Thyroid gland (tissue), 4 donors: ENCODE data around the gene ATP6AP1. TPM values are rescaled to one million over a fixed set of nuclear protein-coding genes. Genes with fewer than 3 reads are reported as not detected.

Experiments used
- DNase-seq, 2 donors: peaks; one replicate each; pipeline ENCODE4 v3.0.0-alpha.2; 2019
- H3K27ac ChIP-seq, 3 donors: fragments of 200-600 bp; sonication (generic); 1 replicate in 2 of 3; 2 replicates in 1 of 3; pipeline ENCODE4 v1.5.1; 2016 to 2019; ENCODE audit warnings: mild to moderate bottlenecking in 1 of 3, moderate library complexity in 1 of 3
- H3K27me3 ChIP-seq: fragments of 200-600 bp; sonication (generic); one replicate; pipeline ENCODE4 v1.5.1; 2019
- H3K36me3 ChIP-seq, 2 donors: fragments of 200-600 bp; sonication (generic); one replicate each; pipeline ENCODE4 v1.5.1; 2016 to 2019
- H3K4me1 ChIP-seq, 2 donors: fragments of 200-600 bp; sonication (generic); one replicate each; pipeline ENCODE4 v1.5.1; 2017 to 2019
- H3K4me3 ChIP-seq, 3 donors: fragments of 200-600 bp; sonication (generic); replicated peaks in 1 of 3; 1 replicate in 2 of 3; 2 replicates in 1 of 3; pipeline ENCODE4 v1.5.1; 2016; ENCODE audit warnings: mild to moderate bottlenecking in 1 of 3
- H3K9me3 ChIP-seq: fragments of 200-600 bp; sonication (generic); one replicate; pipeline ENCODE4 v1.5.1; 2017
- POLR2A ChIP-seq, 2 donors: fragments of 450-650 bp; IDR thresholded peaks; one replicate each; pipeline ENCODE4 v1.6.1; 2017; ENCODE audit warnings: antibody characterized with exemption in 2 of 2, mild to moderate bottlenecking in 2 of 2, moderate library complexity in 1 of 2
- WGBS, 2 donors: methylation state at CpG; one replicate each; pipeline ENCODE4 v1.1.5; 2017; 5-methylcytosine and 5-hydroxymethylcytosine counted together
- intact Hi-C: fragments of 100-400 bp; cut with DNase I; formaldehyde crosslinking; loops from one replicate; pipeline ENCODE4 v1.15.1; 2023
- total RNA-seq, 4 donors: library from RNA; depleted of rRNA; stranded (reverse); fragments of >200 nt; gene quantifications; one replicate each; pipeline ENCODE4 v1.2.3, GENCODE V29; 2016
- TF ChIP-seq, protein P1 (sequence below), 6 experiments: fragments of 200-600 bp in 3 of 6; fragments of 450-650 bp in 3 of 6; sonication (generic) in 3 of 6; IDR thresholded peaks; one replicate each; pipeline ENCODE4 v1.5.1; 2016 to 2019; ENCODE audit warnings: antibody characterized with exemption in 6 of 6, mild to moderate bottlenecking in 2 of 6, inconsistent platforms in 1 of 6, moderate library complexity in 1 of 6

ATP6AP1 gene
- total RNA-seq, 4 donors from 2014 or later = 69.0 to 172 (median 84.4) TPM

DNA sequence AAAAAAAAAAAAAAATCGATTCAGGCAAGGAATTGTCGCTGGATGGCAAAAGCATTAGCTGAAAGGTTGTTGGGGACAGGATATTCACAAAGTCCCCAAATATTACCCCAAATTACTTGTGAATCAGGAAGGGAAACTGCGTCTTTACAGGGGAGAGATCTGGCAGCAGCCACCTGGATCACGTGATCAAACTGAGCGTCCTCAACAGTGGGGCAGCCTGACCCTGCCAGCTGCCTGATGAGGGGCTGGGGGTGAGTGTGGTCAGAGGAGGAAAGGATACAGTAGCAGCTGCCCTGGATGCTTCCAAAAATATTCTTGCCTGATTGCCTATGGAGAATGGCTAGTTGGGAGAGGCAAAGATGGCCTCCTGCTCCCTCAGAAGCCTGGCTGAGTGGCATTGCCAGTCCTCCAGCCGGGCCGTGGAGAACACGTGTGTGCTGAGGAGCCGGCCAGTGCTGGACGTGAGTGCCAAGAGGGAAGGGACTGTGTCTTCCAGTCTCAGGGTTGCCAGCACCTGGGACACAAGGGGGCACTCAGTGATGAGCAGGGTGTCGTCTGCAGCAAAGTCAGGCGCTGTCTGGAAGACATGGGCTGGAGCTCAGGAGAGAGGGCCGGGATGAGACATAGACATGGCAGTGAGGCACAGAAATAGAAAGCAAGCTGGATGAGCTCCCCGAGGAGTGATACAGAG, 53.6 kb downstream of the ATP6AP1 start:
- 62 to 77% methylated on average over 13 to 14 of the region's 14 CpGs for WGBS, 2 donors
- no peak for TF ChIP-seq POLR2A (IDR thresholded peaks at IDR 0.05)
- TF ChIP-seq, protein P1, sequence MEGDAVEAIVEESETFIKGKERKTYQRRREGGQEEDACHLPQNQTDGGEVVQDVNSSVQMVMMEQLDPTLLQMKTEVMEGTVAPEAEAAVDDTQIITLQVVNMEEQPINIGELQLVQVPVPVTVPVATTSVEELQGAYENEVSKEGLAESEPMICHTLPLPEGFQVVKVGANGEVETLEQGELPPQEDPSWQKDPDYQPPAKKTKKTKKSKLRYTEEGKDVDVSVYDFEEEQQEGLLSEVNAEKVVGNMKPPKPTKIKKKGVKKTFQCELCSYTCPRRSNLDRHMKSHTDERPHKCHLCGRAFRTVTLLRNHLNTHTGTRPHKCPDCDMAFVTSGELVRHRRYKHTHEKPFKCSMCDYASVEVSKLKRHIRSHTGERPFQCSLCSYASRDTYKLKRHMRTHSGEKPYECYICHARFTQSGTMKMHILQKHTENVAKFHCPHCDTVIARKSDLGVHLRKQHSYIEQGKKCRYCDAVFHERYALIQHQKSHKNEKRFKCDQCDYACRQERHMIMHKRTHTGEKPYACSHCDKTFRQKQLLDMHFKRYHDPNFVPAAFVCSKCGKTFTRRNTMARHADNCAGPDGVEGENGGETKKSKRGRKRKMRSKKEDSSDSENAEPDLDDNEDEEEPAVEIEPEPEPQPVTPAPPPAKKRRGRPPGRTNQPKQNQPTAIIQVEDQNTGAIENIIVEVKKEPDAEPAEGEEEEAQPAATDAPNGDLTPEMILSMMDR (IDR thresholded peaks at IDR 0.05) = no peak
- intact Hi-C loops = no loop called here
- Histone ChIP-seq H3K27me3 (no peaks in the 10 kb centered on the region), H3K4me3 (no peak overlapping the region), H3K9me3 (no peaks in the 10 kb centered on the region), H3K4me1 (peaks cover 0 to 13% of the 10 kb centered on the region in 2 donors), H3K36me3 (no peaks in the 10 kb centered on the region), H3K27ac (no peak overlapping the region)
- peak in 1 of 2 donors; percentile 31 for DNase-seq

DNA sequence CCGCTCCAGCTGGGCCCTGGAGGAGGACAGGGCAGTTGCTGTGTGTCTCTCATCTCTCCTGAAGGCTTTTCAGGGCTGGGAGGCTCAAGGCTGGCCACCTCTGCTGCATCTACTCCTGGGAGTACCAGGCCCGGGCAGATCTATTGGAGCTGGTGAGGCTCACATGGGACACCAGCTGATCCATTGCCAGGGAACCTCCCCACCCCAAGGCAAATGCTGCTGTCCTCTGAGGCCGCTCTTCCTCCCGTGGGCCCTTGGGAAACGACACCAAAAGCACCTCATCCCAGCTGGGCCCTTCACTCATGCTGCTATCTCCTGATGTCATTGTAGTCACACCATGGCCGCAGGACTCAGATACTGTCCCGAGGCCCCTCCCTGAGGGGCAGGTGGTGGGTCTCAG, 54.3 kb downstream of the ATP6AP1 start:
- intact Hi-C loops = no loop called here
- Histone ChIP-seq H3K27ac (no peak overlapping the region), H3K27me3 (no peaks in the 10 kb centered on the region), H3K4me1 (peaks cover 0 to 13% of the 10 kb centered on the region in 2 donors), H3K4me3 (no peak overlapping the region), H3K9me3 (no peaks in the 10 kb centered on the region), H3K36me3 (no peaks in the 10 kb centered on the region)
- 100% methylated on average over 1 of the region's 7 CpGs; no CpG with 5 or more reads in 1 of the 2 donors for WGBS, 2 donors
- TF ChIP-seq POLR2A (IDR thresholded peaks at IDR 0.05) = no peak
- TF ChIP-seq, protein P1 (IDR thresholded peaks at IDR 0.05) = no peak
- no peak for DNase-seq

DNA sequence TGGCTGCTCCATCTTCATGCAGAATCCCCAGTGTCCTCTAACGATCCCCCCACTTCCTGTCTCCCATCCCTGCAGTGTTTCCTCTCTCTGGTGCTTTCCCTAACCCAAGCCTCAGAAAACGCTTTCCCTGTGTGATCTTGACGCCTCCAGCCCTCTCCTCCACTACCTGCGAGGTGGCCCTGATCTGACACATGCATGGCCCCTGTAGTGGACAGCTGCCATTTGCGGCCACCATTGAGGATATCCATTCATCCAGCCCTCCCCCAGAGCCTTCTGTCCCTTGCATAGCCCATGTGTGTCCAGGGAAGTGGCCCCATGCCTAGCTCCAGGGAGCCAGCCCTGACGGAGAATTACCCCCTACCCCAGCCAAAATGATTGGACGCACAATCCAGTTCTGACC, 54.8 kb downstream of the ATP6AP1 start:
- Histone ChIP-seq H3K36me3 (no peaks in the 10 kb centered on the region), H3K27ac (no peak overlapping the region), H3K27me3 (no peaks in the 10 kb centered on the region), H3K4me3 (no peak overlapping the region), H3K4me1 (peaks cover 0 to 13% of the 10 kb centered on the region in 2 donors), H3K9me3 (no peaks in the 10 kb centered on the region)
- WGBS, 2 donors = 73 to 83% methylated on average over 5 to 7 of the region's 7 CpGs
- intact Hi-C loops = no loop called here
- no peak for TF ChIP-seq POLR2A (IDR thresholded peaks at IDR 0.05)
- TF ChIP-seq, protein P1 (IDR thresholded peaks at IDR 0.05) = no peak
- DNase-seq = no peak

DNA sequence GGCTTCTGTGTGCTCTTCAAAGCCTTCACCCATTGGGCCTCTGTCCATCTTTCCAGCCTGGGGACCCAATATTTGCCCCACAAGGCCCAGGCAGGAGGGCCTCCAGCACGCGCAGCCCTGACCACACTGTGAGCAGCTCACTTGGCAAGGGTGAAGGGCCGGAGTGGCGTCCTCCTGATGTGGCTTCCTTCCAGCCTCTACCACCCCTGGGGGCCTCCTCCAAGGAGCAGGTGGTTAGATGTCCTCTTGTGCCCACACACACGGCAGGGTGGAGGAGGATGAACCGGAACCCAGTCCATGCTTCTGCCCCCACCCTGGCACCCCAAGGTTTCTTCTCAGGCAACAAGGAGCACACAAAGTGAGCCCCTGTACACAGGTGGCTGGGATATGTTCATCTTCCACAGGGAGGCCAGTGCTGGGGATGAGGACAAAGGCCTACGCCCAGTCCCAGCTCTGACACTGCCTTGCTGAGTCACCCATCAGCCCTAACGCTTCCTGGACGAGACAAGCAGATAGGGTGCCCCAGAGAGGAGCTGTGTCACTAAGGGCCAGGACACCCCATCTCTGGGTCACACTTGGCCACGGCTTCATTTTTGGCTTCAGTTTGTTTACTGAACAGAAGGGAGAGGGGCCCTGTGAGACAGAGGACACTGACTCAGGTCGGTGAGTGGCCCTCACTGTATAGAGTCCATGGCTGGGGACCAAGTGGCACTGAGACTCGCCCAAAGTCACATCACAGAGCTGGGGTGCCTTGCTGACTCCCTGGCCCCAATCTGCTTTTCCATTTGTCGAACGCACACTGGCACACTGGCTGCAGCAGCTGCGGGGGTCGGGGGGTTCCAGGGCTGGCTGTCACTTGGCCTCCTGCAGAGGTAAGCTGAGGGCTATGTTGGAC, 56.0 kb downstream of the ATP6AP1 start:
- H3K9me3 ChIP-seq = no peaks in the 10 kb centered on the region
- H3K27me3 ChIP-seq = no peaks in the 10 kb centered on the region
- no peak overlapping the region for H3K27ac ChIP-seq
- peaks cover 0 to 13% of the 10 kb centered on the region in 2 donors for H3K4me1 ChIP-seq
- H3K36me3 ChIP-seq = no peaks in the 10 kb centered on the region
- no peak overlapping the region for H3K4me3 ChIP-seq
- DNase-seq = no peak
- intact Hi-C loops = loop anchor here (5.0 kb wide), 1 partner anchor 47 kb away; the partner anchor contains the start of gene GDI1
- TF ChIP-seq, protein P1 (IDR thresholded peaks at IDR 0.05) = no peak
- TF ChIP-seq POLR2A (IDR thresholded peaks at IDR 0.05) = no peak
- WGBS, 2 donors = 80% methylated on average over 7 of the region's 16 CpGs; no CpG with 5 or more reads in 1 of the 2 donors
